ENCODE measurements around the gene CASD1.

Gene CASD1

DNA sequence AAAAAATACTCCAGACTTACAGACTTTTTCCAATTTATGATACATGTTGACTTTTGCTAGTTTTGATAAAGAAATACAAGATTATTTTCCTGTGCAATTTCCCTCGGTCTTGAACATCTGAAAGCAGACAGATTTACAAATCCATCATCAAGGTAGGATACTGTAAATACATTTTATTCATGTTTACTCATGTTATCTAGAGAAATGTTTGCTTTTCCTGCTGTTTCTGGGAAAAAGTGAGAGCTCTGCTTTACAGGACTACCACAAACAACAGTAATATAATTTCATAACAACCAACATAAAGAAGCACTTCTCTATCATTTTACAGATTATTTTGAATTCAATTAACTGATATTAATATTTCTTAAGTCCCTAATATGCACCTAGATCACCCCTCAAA lies 31.7 kb upstream of the CASD1 start:
- TF ChIP-seq CSDC2 (CRISPR knock-in tag; IDR thresholded peaks at IDR 0.05) (no peak), ESRRG (CRISPR knock-in tag; IDR thresholded peaks at IDR 0.05) (no peak), ZFP3 (CRISPR knock-in tag; IDR thresholded peaks at IDR 0.05) (no peak), ZNF8 (CRISPR knock-in tag; IDR thresholded peaks at IDR 0.05) (no peak), ZNF565 (CRISPR knock-in tag; conservative IDR thresholded peaks at IDR 0.05; ENCODE audit: low read depth) (no peak), TOX (CRISPR knock-in tag; IDR thresholded peaks at IDR 0.05; ENCODE audit: borderline replicate concordance) (no peak), BACH2 (CRISPR knock-in tag; IDR thresholded peaks at IDR 0.05; ENCODE audit: borderline replicate concordance) (no peak)
- TF ChIP-seq, protein P1, sequence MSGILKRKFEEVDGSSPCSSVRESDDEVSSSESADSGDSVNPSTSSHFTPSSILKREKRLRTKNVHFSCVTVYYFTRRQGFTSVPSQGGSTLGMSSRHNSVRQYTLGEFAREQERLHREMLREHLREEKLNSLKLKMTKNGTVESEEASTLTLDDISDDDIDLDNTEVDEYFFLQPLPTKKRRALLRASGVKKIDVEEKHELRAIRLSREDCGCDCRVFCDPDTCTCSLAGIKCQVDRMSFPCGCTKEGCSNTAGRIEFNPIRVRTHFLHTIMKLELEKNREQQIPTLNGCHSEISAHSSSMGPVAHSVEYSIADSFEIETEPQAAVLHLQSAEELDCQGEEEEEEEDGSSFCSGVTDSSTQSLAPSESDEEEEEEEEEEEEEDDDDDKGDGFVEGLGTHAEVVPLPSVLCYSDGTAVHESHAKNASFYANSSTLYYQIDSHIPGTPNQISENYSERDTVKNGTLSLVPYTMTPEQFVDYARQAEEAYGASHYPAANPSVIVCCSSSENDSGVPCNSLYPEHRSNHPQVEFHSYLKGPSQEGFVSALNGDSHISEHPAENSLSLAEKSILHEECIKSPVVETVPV (CRISPR knock-in tag; IDR thresholded peaks at IDR 0.05): no peak
- TF ChIP-seq, protein P2, sequence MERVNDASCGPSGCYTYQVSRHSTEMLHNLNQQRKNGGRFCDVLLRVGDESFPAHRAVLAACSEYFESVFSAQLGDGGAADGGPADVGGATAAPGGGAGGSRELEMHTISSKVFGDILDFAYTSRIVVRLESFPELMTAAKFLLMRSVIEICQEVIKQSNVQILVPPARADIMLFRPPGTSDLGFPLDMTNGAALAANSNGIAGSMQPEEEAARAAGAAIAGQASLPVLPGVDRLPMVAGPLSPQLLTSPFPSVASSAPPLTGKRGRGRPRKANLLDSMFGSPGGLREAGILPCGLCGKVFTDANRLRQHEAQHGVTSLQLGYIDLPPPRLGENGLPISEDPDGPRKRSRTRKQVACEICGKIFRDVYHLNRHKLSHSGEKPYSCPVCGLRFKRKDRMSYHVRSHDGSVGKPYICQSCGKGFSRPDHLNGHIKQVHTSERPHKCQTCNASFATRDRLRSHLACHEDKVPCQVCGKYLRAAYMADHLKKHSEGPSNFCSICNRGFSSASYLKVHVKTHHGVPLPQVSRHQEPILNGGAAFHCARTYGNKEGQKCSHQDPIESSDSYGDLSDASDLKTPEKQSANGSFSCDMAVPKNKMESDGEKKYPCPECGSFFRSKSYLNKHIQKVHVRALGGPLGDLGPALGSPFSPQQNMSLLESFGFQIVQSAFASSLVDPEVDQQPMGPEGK (CRISPR knock-in tag; IDR thresholded peaks at IDR 0.05; ENCODE audit: borderline replicate concordance): no peak
- no peak for ATAC-seq

DNA sequence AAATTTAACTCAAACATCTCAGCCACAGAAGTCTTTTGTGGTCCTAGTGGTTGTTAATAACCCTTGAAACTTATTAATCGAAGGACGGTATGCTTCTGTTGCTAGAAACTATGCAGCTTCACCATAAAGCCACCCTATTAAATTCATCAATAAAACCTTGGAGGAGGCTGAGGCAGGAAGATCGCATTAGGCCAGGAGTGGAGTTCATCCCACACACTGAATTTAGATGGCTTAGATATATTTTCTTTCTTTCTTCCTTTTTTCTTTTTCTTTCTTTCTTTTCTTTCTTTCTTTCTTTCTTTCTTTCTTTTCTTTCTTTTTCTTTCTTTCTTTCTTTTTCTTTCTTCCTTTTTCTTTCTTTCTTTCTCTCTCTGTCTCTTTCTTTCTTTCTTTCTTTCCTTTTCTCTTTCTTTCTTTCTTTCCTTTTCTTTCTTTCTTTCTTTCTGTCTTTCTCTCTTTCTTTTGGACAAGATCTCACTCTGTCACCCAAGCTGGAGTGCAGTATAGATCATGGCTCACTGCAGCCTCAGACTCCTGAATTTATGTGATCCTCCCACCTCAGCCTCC lies 30.9 kb upstream of the CASD1 start:
- TF ChIP-seq ZFP3 (CRISPR knock-in tag; IDR thresholded peaks at IDR 0.05) (no peak), ISL1 (CRISPR knock-in tag; IDR thresholded peaks at IDR 0.05) (no peak), PPARA (CRISPR knock-in tag; IDR thresholded peaks at IDR 0.05; ENCODE audit: borderline replicate concordance) (no peak), CSDC2 (CRISPR knock-in tag; IDR thresholded peaks at IDR 0.05) (no peak), ZFP30 (CRISPR knock-in tag; IDR thresholded peaks at IDR 0.05) (no peak), TSHZ2 (CRISPR knock-in tag; IDR thresholded peaks at IDR 0.05) (no peak), RARB (CRISPR knock-in tag; IDR thresholded peaks at IDR 0.05) (no peak)
- TF ChIP-seq, protein P1 (CRISPR knock-in tag; IDR thresholded peaks at IDR 0.05): no peak
- TF ChIP-seq, protein P3, sequence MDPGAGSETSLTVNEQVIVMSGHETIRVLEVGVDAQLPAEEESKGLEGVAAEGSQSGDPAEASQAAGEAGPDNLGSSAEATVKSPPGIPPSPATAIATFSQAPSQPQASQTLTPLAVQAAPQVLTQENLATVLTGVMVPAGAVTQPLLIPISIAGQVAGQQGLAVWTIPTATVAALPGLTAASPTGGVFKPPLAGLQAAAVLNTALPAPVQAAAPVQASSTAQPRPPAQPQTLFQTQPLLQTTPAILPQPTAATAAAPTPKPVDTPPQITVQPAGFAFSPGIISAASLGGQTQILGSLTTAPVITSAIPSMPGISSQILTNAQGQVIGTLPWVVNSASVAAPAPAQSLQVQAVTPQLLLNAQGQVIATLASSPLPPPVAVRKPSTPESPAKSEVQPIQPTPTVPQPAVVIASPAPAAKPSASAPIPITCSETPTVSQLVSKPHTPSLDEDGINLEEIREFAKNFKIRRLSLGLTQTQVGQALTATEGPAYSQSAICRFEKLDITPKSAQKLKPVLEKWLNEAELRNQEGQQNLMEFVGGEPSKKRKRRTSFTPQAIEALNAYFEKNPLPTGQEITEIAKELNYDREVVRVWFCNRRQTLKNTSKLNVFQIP (CRISPR knock-in tag; IDR thresholded peaks at IDR 0.05; ENCODE audit: borderline replicate concordance, low read depth): no peak
- no peak for ATAC-seq

- ATAC-seq: no peak
- no peak for TF ChIP-seq ZFP3 (CRISPR knock-in tag; IDR thresholded peaks at IDR 0.05)
- peak; percentile 36 for TF ChIP-seq ISL1 (CRISPR knock-in tag; IDR thresholded peaks at IDR 0.05)
Measured at GRCh38 chr7:94481279-94481678, 28.3 kb upstream of the CASD1 start.

- no peak for ATAC-seq
- TF ChIP-seq ARNTL (CRISPR knock-in tag; IDR thresholded peaks at IDR 0.05; ENCODE audit: borderline replicate concordance, low read depth) (no peak), RARB (CRISPR knock-in tag; IDR thresholded peaks at IDR 0.05) (no peak), ESRRG (CRISPR knock-in tag; IDR thresholded peaks at IDR 0.05) (no peak), OSR1 (CRISPR knock-in tag; IDR thresholded peaks at IDR 0.05) (no peak), ZFP30 (CRISPR knock-in tag; IDR thresholded peaks at IDR 0.05) (no peak), ZFP3 (CRISPR knock-in tag; IDR thresholded peaks at IDR 0.05) (no peak), TOX (CRISPR knock-in tag; IDR thresholded peaks at IDR 0.05; ENCODE audit: borderline replicate concordance) (no peak)
- TF ChIP-seq, protein P2 (CRISPR knock-in tag; IDR thresholded peaks at IDR 0.05; ENCODE audit: borderline replicate concordance): no peak
- TF ChIP-seq, protein P1 (CRISPR knock-in tag; IDR thresholded peaks at IDR 0.05): no peak
- TF ChIP-seq, protein P3 (CRISPR knock-in tag; IDR thresholded peaks at IDR 0.05; ENCODE audit: borderline replicate concordance, low read depth): no peak
Measured at GRCh38 chr7:94482796-94483195, 26.8 kb upstream of the CASD1 start.
